HepG2 (cell line): Measurements from ENCODE around the gene FOSB. TPM values are rescaled to one million over a fixed set of nuclear protein-coding genes. Genes with fewer than 3 reads are reported as not detected.

Experiments
- MYNN ChIP-seq: sonication (generic); formaldehyde crosslinking; IDR thresholded peaks from 2 replicates; pipeline ENCODE4 v1.4.0; 2020; ENCODE audit warnings: mild to moderate bottlenecking, low read depth, missing genetic modification reagents
- PCBP1 ChIP-seq: fragments of 200-400 bp; formaldehyde crosslinking; IDR thresholded peaks from 2 replicates; pipeline ENCODE4 v1.6.1; 2017; ENCODE audit warnings: mild to moderate bottlenecking, low read depth, low read length, borderline replicate concordance
- PHF5A ChIP-seq: IDR thresholded peaks from one replicate; pipeline ENCODE4 v1.6.1; 2018; ENCODE audit warnings: low read depth, missing genetic modification reagents; ENCODE audit not compliant: unreplicated experiment
- PRPF4 ChIP-seq: fragments of 200-400 bp; formaldehyde crosslinking; IDR thresholded peaks from 2 replicates; pipeline ENCODE4 v1.6.1; 2016; ENCODE audit warnings: low read length, low read depth; ENCODE audit not compliant: poor library complexity, severe bottlenecking
- RERE ChIP-seq: IDR thresholded peaks from 2 replicates; pipeline ENCODE4 v1.6.1; 2016; ENCODE audit warnings: low read depth, missing genetic modification reagents, missing compliant biosample characterization
- SRSF4 ChIP-seq: fragments of 200-400 bp; formaldehyde crosslinking; IDR thresholded peaks from one replicate; pipeline ENCODE4 v1.6.1; 2018; ENCODE audit warnings: mild to moderate bottlenecking, low read depth, low read length, moderate library complexity; ENCODE audit not compliant: poor library complexity, severe bottlenecking
- TCF12 ChIP-seq, 2 experiments: fragments of 450-650 bp in 1 of 2; sonication (generic) in 1 of 2; formaldehyde crosslinking in 1 of 2; IDR thresholded peaks; 2 replicates each; pipeline versions ENCODE4 v1.6.1 to v1.8.0; 2017 to 2022; ENCODE audit warnings: antibody characterized with exemption in 1 of 2, mild to moderate bottlenecking in 1 of 2, missing genetic modification reagents in 1 of 2, moderate library complexity in 1 of 2
- USF2 ChIP-seq, 2 experiments: sonication (generic) in 1 of 2; formaldehyde crosslinking in 1 of 2; IDR thresholded peaks; 2 replicates each; pipeline versions ENCODE4 v1.5.1 to v1.6.1; 2011 to 2020; ENCODE audit warnings: borderline replicate concordance in 1 of 2, low read depth in 1 of 2, low read length in 1 of 2, mild to moderate bottlenecking in 1 of 2, missing genetic modification reagents in 1 of 2, moderate library complexity in 1 of 2
- ZKSCAN8 ChIP-seq: IDR thresholded peaks from 2 replicates; pipeline ENCODE4 v1.6.1; 2016; ENCODE audit warnings: borderline replicate concordance, missing genetic modification reagents, missing compliant biosample characterization
- ZNF335 ChIP-seq: sonication (generic); formaldehyde crosslinking; IDR thresholded peaks from 2 replicates; pipeline ENCODE4 v1.4.0; 2020; ENCODE audit warnings: missing genetic modification reagents
- ZNF614 ChIP-seq: IDR thresholded peaks from 2 replicates; pipeline ENCODE4 v1.6.1; 2018; ENCODE audit warnings: missing biosample characterization, missing genetic modification reagents, inconsistent platforms, borderline replicate concordance
- ZNF670 ChIP-seq: sonication (generic); formaldehyde crosslinking; IDR thresholded peaks from 2 replicates; pipeline ENCODE4 v1.8.0; 2022; ENCODE audit warnings: mild to moderate bottlenecking, missing genetic modification reagents, borderline replicate concordance
- ZNF703 ChIP-seq: sonication (generic); formaldehyde crosslinking; IDR thresholded peaks from 2 replicates; pipeline ENCODE4 v1.5.1; 2020; ENCODE audit warnings: missing genetic modification reagents, mild to moderate bottlenecking, moderate library complexity, borderline replicate concordance
- ZNF713 ChIP-seq: sonication (generic); formaldehyde crosslinking; IDR thresholded peaks from 2 replicates; pipeline ENCODE4 v1.4.0; 2020; ENCODE audit warnings: mild to moderate bottlenecking, missing genetic modification reagents
- polyA plus RNA-seq, 8 experiments: library from polyadenylated mRNA; depleted of rRNA in 3 of 8; stranded (reverse) in 7 of 8; unstranded in 1 of 8; fragments of >200 nt; fragmentation: Illumina TruSeq in 4 of 8; extraction: Trizol in 4 of 8; gene quantifications; 2 replicates each; pipeline versions ENCODE4 v1.2.1 to v1.2.3, GENCODE V29; 2011 to 2016; ENCODE audit warnings: low read depth in 4 of 8, missing spikeins in 1 of 8, mixed read lengths in 1 of 8; ENCODE audit not compliant: insufficient read depth in 1 of 8
- total RNA-seq, 5 experiments: library from RNA; depleted of rRNA; stranded (reverse); fragments of >200 nt; fragmentation: Illumina TruSeq; extraction: Trizol; gene quantifications; 2 replicates each; pipeline ENCODE4 v1.2.3, GENCODE V29; 2016; ENCODE audit warnings: low read depth in 1 of 5
- TF ChIP-seq, protein P1 (sequence below): IDR thresholded peaks from 2 replicates; pipeline ENCODE4 v1.6.1; 2016; ENCODE audit warnings: missing compliant biosample characterization, missing genetic modification reagents, borderline replicate concordance

Gene FOSB
- total and polyA plus RNA-seq, 2 of the 13 experiments (the other 11 are each of a cell fraction or from before 2014, with no cell fraction given): 2.8 to 6.0 TPM

- TF ChIP-seq PHF5A (no peak), RERE (0 out of 2 replicates have a peak, but pooled peaks have one; percentile 25), ZNF703 (CRISPR knock-in tag) (no peak), TCF12 (IDR thresholded peaks at IDR 0.05) (no peak), TCF12 (CRISPR knock-in tag; IDR thresholded peaks at IDR 0.05) (0 out of 2 replicates have a peak, but pooled peaks have one; percentile 49), ZNF614 (CRISPR knock-in tag) (no peak), ZNF335 (CRISPR knock-in tag) (peak; percentile 63; the same call in 1 of the 2 replicates), SRSF4 (no peak), ZKSCAN8 (peak; percentile 56; the same call in 1 of the 2 replicates), PRPF4 (no peak), USF2 (IDR thresholded peaks at IDR 0.05; ENCODE audit: low read depth, low read length) (no peak; the same call in 1 of the 2 replicates), USF2 (CRISPR knock-in tag; IDR thresholded peaks at IDR 0.05; ENCODE audit: borderline replicate concordance) (peak; percentile 84), PCBP1 (peak; percentile 43; the same call in 1 of the 2 replicates), ZNF713 (CRISPR knock-in tag) (no peak), MYNN (no peak), ZNF670 (CRISPR knock-in tag) (peak; percentile 39; the same call in 1 of the 2 replicates)
- TF ChIP-seq, protein P1, sequence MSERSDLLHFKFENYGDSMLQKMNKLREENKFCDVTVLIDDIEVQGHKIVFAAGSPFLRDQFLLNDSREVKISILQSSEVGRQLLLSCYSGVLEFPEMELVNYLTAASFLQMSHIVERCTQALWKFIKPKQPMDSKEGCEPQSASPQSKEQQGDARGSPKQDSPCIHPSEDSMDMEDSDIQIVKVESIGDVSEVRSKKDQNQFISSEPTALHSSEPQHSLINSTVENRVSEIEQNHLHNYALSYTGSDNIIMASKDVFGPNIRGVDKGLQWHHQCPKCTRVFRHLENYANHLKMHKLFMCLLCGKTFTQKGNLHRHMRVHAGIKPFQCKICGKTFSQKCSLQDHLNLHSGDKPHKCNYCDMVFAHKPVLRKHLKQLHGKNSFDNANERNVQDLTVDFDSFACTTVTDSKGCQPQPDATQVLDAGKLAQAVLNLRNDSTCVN (CRISPR knock-in tag): no peak; the same call in 1 of the 2 replicates
Measured at GRCh38 chr19:45455707-45456499, 11.9 kb upstream of the FOSB start (continued).
